Measurements from ENCODE around the gene SPDYE3.
"Not testable (repeated sequence)": the region's sequence is repeated elsewhere in the genome, so short reads cannot be mapped to it uniquely, and the experiment has no call there.

DNA sequence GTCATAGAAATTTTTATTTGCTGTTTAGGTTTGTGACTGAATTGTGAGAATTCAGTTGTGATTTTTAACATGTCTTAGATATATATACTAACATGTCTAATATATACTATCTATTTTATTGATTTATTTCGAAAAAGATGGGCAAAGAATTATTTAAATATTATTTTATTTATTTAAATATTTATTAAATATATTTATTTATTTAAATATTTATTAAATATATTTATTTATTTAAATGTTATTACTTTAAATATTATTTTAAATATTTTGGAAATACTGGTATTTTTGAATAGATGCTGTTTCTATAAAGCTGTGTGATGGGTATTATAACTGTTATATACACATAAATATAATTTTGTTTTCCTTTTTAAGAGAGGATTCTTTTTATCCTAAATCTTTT, 14.1 kb downstream of the SPDYE3 start:
- not testable (repeated sequence) for TF ChIP-seq POLR2AphosphoS5 (IDR thresholded peaks at IDR 0.05); POLR2A (IDR thresholded peaks at IDR 0.05; ENCODE audit: low read depth)
- TF ChIP-seq, protein P1, sequence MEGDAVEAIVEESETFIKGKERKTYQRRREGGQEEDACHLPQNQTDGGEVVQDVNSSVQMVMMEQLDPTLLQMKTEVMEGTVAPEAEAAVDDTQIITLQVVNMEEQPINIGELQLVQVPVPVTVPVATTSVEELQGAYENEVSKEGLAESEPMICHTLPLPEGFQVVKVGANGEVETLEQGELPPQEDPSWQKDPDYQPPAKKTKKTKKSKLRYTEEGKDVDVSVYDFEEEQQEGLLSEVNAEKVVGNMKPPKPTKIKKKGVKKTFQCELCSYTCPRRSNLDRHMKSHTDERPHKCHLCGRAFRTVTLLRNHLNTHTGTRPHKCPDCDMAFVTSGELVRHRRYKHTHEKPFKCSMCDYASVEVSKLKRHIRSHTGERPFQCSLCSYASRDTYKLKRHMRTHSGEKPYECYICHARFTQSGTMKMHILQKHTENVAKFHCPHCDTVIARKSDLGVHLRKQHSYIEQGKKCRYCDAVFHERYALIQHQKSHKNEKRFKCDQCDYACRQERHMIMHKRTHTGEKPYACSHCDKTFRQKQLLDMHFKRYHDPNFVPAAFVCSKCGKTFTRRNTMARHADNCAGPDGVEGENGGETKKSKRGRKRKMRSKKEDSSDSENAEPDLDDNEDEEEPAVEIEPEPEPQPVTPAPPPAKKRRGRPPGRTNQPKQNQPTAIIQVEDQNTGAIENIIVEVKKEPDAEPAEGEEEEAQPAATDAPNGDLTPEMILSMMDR (IDR thresholded peaks at IDR 0.05) = not testable (repeated sequence)

Data from esophagus muscularis mucosa (tissue), 3 donors.